ENCODE results near the gene ALDH1B1. TPM values are rescaled to one million over a fixed set of nuclear protein-coding genes. Genes with fewer than 3 reads are reported as not detected.

Gene ALDH1B1
- total RNA-seq, 1 experiment from 2014 or later, result 46.6 TPM

DNA sequence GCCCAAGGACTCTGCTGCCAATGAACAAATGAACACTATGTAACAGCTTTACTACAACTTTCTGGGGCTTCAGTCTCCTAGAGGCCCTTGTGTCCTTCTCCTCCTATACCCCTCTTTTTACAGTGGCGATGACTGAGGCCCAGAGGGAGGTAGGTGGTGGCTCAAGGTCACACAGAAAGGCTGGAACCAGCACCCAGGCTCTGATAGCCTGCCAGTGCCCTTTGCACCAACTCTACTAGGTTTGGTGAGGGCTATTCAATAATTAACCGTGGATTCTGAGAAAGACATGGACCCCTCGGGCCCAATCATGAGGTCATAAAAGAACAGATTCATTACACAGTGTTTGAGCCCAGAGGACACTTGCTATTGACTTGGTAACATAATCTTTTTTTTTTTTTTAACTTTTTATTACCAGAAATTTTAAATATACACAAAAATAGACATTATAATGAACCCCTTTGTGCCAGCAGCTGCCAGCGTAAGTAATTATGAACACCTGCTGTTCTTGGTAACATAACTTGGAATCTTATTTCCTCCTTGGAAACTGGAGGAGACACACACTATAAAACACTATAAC lies 6.1 kb upstream of the ALDH1B1 start:
- no peaks in the 10 kb centered on the region for H3K27me3 ChIP-seq (ENCODE audit: insufficient read depth, low read length)
- intact Hi-C loops (cut with micrococcal nuclease), result no loop called here
- no peak overlapping the region for H2AFZ ChIP-seq (ENCODE audit: low read depth, low read length, poor library complexity, severe bottlenecking)
- H3K4me1 ChIP-seq (ENCODE audit: control insufficient read depth in 1 of 2, insufficient read depth in 2 of 2, low read length in 2 of 2), result no peaks in the 10 kb centered on the region
- no peaks in the 10 kb centered on the region for H3K79me2 ChIP-seq (ENCODE audit: insufficient read depth, low read length)
- H3K9me3 ChIP-seq (ENCODE audit: control insufficient read depth in 1 of 2, insufficient read depth in 1 of 2, low read depth in 1 of 2, low read length in 2 of 2), result peaks cover 4 to 5% of the 10 kb centered on the region in 2 experiments; a peak in 1 of 4 replicates
- DNase-seq (ENCODE audit: low read depth, low spot score), result no peak
- ChIA-PET POLR2A (no interaction called here), RAD21 (ENCODE audit: low non-redundant PET in 1 of 2, low total read pairs in 2 of 2, uncharacterized antibody in 2 of 2, unreplicated experiment in 2 of 2) (no interaction called here), CTCF (no interaction called here)
- no peak overlapping the region for H3K4me3 ChIP-seq (replicated peaks in 1 of 2; ENCODE audit: low read depth in 1 of 2, low read length in 2 of 2)
- BruUV-seq (replicated peaks), result no TSS peak
- H3K4me2 ChIP-seq (ENCODE audit: low read length), result no peak overlapping the region
- ATAC-seq, result no peak
- no peaks in the 10 kb centered on the region for H3K9me2 ChIP-seq (ENCODE audit: insufficient read depth)
- no peak overlapping the region for H3K27ac ChIP-seq (ENCODE audit: low read depth, low read length)
- TF ChIP-seq YY1 (IDR thresholded peaks at IDR 0.05; ENCODE audit: extremely low read depth, insufficient replicate concordance, low read depth, low read length) (no peak), ZFX (IDR thresholded peaks at IDR 0.05) (no peak), EZH2phosphoT487 (IDR thresholded peaks at IDR 0.05; ENCODE audit: borderline replicate concordance) (no peak), ZBTB33 (IDR thresholded peaks at IDR 0.05; ENCODE audit: extremely low read depth, insufficient replicate concordance, low read length) (no peak), SRF (IDR thresholded peaks at IDR 0.05; ENCODE audit: low read depth) (no peak), JUND (IDR thresholded peaks at IDR 0.05) (no peak), FOSL1 (IDR thresholded peaks at IDR 0.05; ENCODE audit: low read depth) (no peak), EZH2 (IDR thresholded peaks at IDR 0.05) (no peak), RAD21 (IDR thresholded peaks at IDR 0.05; ENCODE audit: low read depth) (no peak), EGR1 (IDR thresholded peaks at IDR 0.05; ENCODE audit: low read depth) (no peak), CBX3 (IDR thresholded peaks at IDR 0.05; ENCODE audit: low read depth) (no peak), ZNF274 (IDR thresholded peaks at IDR 0.05; ENCODE audit: low read depth, low read length) (no peak), ATF3 (IDR thresholded peaks at IDR 0.05) (no peak), ELF1 (IDR thresholded peaks at IDR 0.05; ENCODE audit: borderline replicate concordance, low read depth) (no peak)
- TF ChIP-seq, protein P1, sequence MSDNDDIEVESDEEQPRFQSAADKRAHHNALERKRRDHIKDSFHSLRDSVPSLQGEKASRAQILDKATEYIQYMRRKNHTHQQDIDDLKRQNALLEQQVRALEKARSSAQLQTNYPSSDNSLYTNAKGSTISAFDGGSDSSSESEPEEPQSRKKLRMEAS (IDR thresholded peaks at IDR 0.05), result no peak
- TF ChIP-seq, protein P2, sequence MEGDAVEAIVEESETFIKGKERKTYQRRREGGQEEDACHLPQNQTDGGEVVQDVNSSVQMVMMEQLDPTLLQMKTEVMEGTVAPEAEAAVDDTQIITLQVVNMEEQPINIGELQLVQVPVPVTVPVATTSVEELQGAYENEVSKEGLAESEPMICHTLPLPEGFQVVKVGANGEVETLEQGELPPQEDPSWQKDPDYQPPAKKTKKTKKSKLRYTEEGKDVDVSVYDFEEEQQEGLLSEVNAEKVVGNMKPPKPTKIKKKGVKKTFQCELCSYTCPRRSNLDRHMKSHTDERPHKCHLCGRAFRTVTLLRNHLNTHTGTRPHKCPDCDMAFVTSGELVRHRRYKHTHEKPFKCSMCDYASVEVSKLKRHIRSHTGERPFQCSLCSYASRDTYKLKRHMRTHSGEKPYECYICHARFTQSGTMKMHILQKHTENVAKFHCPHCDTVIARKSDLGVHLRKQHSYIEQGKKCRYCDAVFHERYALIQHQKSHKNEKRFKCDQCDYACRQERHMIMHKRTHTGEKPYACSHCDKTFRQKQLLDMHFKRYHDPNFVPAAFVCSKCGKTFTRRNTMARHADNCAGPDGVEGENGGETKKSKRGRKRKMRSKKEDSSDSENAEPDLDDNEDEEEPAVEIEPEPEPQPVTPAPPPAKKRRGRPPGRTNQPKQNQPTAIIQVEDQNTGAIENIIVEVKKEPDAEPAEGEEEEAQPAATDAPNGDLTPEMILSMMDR (IDR thresholded peaks at IDR 0.05 in 2 of 3, conservative IDR thresholded peaks at IDR 0.05 in 1 of 3; ENCODE audit: borderline replicate concordance in 1 of 3, insufficient read depth in 1 of 3, low read depth in 2 of 3, low read length in 2 of 3), result no peak
- no peaks in the 10 kb centered on the region for H3K36me3 ChIP-seq (ENCODE audit: control insufficient read depth in 1 of 2, insufficient read depth in 2 of 2, low read length in 2 of 2)
- no peaks in the 10 kb centered on the region for H4K20me1 ChIP-seq (ENCODE audit: insufficient read depth)
- H3K9ac ChIP-seq (ENCODE audit: low read length), result no peak overlapping the region

All from HCT116 (cell line).